AG10803 (cell line): ENCODE measurements around the gene HTT.

Experiments used
- DNase-seq: peaks from one replicate; pipeline ENCODE4 v3.0.0; 2010; ENCODE audit warnings: low read depth
- H3K4me3 ChIP-seq: 2 replicates; pipeline ENCODE4 v1.5.1; 2011; ENCODE audit warnings: mild to moderate bottlenecking, low read length, control low read depth
- CTCF ChIP-seq: conservative IDR thresholded peaks from 2 replicates; pipeline ENCODE4 v1.5.1; 2011; ENCODE audit warnings: mild to moderate bottlenecking, low read length, control low read depth, inconsistent platforms

The HTT gene

DNA sequence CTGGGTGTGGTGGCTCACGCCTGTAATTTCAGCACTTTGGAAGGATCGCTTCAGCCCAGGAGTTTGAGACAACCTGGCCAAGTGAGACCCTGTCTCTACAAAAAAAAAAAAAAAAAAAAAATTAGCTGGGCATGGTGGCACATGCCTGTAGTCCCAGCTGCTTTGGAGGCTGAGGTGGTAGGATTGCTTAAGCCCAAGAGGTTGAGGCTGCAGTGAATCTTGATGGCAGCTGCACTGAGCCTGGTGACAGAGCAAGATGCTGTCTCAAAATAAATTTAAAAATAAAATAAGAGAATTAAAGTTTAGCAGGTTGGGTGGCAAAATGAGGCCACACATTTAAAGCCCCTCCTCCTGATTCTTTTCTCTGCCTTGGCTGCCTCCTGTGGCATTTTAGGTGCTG lies 47.1 kb downstream of the HTT start:
- no peak overlapping the region for H3K4me3 ChIP-seq
- TF ChIP-seq CTCF = no peak
- no peak for DNase-seq

GRCh38 chr4:3122081-3122563 lies 47.6 kb downstream of the HTT start:
- no peak overlapping the region for H3K4me3 ChIP-seq
- no peak for TF ChIP-seq CTCF
- peak; percentile 70 for DNase-seq

DNA sequence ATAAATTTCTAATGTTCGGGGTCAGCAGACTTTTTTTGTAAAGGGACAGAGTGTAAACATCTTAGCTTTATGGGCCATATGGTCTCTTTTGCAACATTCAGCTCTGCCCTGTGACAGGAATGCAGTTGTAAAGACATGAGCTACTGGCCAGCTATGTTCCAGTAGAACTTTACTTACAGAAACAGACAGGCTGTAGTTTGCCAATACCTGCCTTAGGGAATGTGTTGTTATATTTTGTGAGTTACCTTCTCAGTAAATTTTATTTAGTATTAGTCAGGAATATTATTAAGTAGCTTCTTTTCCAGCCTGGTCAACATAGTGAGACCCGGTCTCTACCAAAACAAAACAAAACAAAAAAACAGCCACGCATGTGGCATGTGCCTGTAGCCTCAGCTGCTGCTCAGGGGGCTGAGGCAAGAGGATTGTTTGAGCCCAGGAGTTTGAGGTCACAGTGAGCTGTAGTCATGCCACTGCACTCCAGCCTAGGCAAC lies 48.7 kb downstream of the HTT start:
- no peak for TF ChIP-seq CTCF
- no peak overlapping the region for H3K4me3 ChIP-seq
- peak; percentile 58 for DNase-seq

DNA sequence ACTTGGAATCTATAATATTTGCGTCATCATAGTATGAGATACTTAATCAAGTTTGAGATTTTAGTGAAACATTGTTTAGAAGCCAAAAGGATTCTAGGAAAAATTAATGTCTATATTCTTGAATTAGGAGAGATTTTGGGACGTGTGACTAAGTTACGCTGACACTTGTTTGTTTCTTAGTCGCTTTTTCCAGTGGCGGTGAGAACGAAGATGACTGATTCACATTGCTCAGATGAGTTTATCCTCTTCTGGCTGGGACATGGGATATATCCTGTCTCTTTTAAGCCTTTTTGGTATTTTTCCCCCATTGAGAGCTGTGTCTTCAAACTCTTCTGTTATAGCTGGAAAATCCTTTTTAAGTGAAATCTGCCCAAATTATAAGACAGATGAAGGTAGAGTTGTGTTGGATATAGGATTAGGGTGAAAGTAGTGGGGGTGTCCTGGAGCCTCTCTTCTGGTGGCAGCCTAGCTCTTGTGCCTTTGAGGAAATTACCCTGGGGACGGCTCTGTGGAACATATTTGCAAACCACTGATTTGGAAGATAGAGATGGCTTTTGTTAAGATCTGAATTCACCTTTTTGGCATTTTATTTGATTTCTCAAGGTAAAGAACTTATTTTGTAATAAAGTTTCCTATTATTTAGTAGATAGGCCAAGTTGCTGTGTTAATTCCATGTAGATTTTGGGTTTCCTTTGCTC lies 49.7 kb downstream of the HTT start:
- no peak overlapping the region for H3K4me3 ChIP-seq
- TF ChIP-seq CTCF = no peak
- DNase-seq = no peak

- H3K4me3 ChIP-seq = no peak overlapping the region
- no peak for DNase-seq
- TF ChIP-seq CTCF = no peak
Measured at GRCh38 chr4:3127112-3127511, 52.6 kb downstream of the HTT start.

GRCh38 chr4:3128058-3128457 lies 53.6 kb downstream of the HTT start:
- TF ChIP-seq CTCF = no peak
- no peak for DNase-seq
- no peak overlapping the region for H3K4me3 ChIP-seq

DNA sequence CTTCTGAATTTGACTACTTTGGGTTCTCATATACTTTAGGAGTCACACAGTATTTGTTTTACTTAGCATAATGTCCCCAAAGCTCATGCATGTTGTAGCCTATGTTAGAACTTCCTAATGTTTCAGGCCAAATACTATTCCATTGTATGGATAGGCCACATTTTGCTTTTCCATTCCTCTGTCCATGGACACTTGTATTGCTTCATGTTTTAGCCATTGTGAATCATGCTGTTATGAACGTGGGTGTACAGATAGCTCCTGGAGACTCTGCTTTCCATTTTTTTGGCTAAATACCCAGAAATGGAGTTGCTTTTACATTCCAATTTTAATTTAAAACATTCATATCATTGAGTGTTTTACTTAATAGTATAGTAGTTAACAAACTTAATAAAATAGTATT lies 54.5 kb downstream of the HTT start:
- peak; percentile 47 for DNase-seq
- TF ChIP-seq CTCF = no peak
- no peak overlapping the region for H3K4me3 ChIP-seq
